Ectodermal cell (in vitro differentiated cells): ENCODE measurements around the gene RNH1.

Experiments
- H3K27ac ChIP-seq: 2 replicates; pipeline ENCODE4 v1.7.0; 2013; ENCODE audit warnings: mild to moderate bottlenecking, low read depth, low read length; ENCODE audit not compliant: insufficient read depth, poor library complexity, severe bottlenecking
- H3K27me3 ChIP-seq: 2 replicates; pipeline ENCODE4 v1.7.0; 2013; ENCODE audit warnings: mild to moderate bottlenecking, low read length; ENCODE audit not compliant: insufficient read depth, control insufficient read depth, poor library complexity, severe bottlenecking
- H3K36me3 ChIP-seq: one replicate; pipeline ENCODE4 v1.7.0; 2013; ENCODE audit warnings: low read length; ENCODE audit not compliant: control insufficient read depth, insufficient read depth
- H3K4me1 ChIP-seq: one replicate; pipeline ENCODE4 v1.7.0; 2013; ENCODE audit warnings: low read length; ENCODE audit not compliant: control insufficient read depth, insufficient read depth
- H3K4me3 ChIP-seq: 2 replicates; pipeline ENCODE4 v1.7.0; 2013; ENCODE audit warnings: low read depth, low read length, control low read depth; ENCODE audit not compliant: insufficient read depth
- H3K9me3 ChIP-seq: 2 replicates; pipeline ENCODE4 v1.7.0; 2013; ENCODE audit warnings: mild to moderate bottlenecking, low read length, moderate library complexity; ENCODE audit not compliant: control insufficient read depth
- WGBS, 2 experiments: methylation state at CpG; one replicate each; pipeline ENCODE4 v1.1.7; 2013; ENCODE audit warnings: missing lambda C conversion rate in 2 of 2; 5-methylcytosine and 5-hydroxymethylcytosine counted together

RNH1 gene

DNA sequence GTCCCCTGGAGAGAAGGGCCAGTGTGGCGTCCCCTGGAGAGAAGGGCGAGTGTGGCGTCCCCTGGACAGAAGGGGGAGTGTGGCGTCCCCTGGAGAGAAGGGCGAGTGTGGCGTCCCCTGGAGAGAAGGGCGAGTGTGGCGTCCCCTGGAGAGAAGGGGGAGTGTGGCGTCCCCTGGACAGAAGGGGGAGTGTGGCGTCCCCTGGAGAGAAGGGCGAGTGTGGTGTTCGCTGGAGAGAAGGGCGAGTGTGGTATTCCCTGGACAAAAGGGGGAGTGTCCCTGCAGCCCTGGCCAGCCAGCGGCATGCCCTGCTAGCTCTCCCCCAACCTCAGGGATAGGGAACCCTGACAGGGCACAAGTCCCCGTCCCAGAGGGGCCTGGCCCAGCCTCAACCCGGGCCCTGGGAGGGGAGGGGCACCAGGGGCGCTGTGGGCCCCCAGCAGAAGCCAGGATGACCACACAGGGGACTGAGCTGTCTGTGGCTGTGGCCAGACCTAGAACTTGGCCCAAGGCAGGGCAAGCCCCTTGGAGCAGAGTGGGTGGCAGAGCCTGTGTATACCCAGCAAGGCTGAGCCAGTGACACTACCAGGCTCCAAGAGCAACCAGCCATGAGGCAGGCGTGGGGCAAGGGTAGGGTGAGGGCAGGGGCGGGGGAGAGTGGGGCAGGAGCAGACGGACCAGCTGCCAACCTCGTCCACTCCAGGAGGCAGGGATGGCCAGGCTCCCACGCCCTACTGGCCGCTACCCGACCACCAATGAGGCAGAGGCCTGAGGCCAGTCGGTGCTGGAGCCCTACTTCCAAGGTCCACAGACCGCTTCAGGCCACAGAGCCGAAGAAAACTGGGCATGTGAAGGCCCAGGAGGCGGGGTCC, 24.2 kb upstream of the RNH1 start:
- peaks cover 6% of the 10 kb centered on the region for H3K4me1 ChIP-seq
- no peak overlapping the region for H3K4me3 ChIP-seq
- no peaks in the 10 kb centered on the region for H3K9me3 ChIP-seq
- H3K27me3 ChIP-seq = peaks cover 4% of the 10 kb centered on the region
- 93% methylated on average over 28 of the region's 28 CpGs for WGBS, 2 experiments
- H3K36me3 ChIP-seq = peaks cover 22% of the 10 kb centered on the region
- H3K27ac ChIP-seq = no peak overlapping the region

DNA sequence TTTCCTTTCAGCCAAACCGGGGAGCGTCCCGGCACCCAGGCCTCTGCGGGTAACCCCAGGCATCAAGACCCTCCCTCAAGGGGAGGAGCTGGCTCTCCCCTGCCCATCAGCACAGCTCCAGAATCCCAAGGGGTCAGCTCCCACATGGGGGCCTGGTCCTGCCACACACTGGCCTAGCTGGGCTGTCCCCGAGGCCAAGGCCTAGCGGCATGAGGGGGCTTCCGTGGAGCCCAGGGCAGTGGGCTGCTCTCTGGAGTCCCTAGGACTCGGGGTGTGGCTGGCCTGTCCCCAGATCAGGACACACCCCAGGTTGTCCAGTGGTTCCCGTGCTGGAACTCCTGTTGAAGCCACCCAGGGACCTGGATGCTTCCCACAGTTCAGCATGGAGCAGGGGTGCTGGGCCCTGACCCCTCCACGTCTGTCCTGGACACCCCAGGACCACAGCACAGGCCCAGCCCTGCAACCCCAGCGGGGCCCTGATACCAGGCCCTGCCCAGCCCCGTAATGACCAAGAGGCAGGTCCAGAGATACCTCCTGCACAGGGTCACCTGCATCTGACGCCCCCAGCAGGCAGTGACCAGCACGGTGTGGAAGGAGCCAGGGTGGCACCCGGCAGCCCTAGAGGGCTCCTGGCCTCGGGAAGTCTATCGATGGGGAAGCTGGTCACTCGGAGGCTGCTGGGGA, 22.8 kb upstream of the RNH1 start:
- H3K4me1 ChIP-seq = peaks cover 6% of the 10 kb centered on the region
- 90% methylated on average over 18 of the region's 18 CpGs for WGBS, 2 experiments
- H3K27ac ChIP-seq = no peak overlapping the region
- no peaks in the 10 kb centered on the region for H3K27me3 ChIP-seq
- H3K9me3 ChIP-seq = no peaks in the 10 kb centered on the region
- H3K4me3 ChIP-seq = no peak overlapping the region
- H3K36me3 ChIP-seq = peaks cover 22% of the 10 kb centered on the region

DNA sequence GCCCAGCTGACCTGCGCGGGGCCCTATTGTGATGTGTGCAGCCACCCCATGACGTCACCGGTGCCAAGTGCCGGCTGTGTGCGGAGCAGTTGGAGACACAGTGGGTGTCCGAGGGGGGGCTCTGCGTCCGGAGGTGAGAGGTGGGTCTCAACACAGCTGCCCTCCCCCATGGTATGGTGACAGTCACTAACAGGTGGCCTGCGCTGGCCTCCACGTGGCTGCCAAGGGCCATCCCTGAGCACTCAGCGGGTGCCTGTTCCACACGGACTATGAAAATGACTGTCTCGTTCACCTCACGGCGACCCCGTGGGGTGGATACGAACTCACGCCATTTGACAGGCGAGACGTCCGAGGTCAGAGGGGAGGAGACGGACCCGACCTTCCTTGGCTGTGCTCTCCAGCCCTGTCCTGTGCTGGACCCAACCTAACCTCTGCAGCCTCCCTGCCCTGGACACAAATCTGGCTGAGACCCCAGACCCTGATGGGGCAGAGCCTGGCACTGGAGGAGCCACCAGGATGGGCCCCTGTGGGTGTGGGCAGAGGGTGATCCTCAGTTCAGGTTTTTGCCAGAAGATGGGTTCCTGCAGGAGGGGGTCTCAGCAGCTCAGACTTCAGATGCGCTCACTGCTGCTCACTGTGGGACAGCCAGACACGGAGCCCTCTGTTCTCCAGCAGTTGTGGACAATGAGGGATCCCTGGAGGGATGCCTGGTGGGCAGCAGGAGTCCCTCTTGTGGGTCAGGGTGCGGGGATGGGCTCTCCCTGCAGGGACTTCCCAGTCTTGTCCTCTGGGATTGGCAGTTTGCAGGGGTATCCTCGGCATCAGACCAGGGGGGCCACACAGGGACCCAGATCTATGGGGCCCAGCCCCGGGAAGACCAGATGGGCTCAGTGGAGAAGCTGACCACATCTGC, 22.0 kb upstream of the RNH1 start:
- Histone ChIP-seq H3K27me3 (no peaks in the 10 kb centered on the region), H3K4me3 (no peak overlapping the region), H3K36me3 (peaks cover 22% of the 10 kb centered on the region), H3K27ac (no peak overlapping the region), H3K9me3 (no peaks in the 10 kb centered on the region), H3K4me1 (peaks cover 3% of the 10 kb centered on the region)
- 90% methylated on average over 29 of the region's 29 CpGs for WGBS, 2 experiments

DNA sequence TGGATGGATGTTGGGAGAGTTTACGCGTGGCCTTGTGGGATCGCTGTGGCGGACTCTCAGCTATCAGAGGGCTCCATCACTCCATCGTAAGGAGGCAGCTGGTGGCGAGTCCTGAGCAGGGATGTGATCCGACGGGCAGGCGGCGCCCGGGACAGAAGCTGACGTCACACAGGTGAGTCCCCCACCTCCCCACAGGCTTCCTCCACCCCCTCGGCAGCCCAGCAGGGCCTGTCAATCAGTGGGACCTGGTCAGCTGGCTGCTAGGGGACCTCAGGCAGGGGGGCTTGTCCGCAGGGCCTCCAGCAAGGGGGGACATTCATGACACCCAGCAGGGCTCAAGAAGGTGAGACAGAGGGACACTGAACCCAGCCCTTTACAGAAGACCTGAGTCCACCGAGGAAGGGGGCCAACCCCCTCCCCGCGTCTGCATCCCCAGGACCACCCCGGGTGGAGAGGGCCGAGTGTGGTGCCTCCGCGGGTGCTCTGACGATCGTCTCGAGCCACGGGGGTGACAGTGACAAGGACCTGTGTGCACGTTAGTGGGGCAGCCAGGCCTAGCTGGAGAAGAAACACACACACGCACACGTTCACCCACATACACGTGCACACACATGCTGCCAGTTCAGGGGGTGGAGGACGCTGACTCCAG, 21.2 kb upstream of the RNH1 start:
- H3K9me3 ChIP-seq = no peaks in the 10 kb centered on the region
- H3K4me1 ChIP-seq = no peaks in the 10 kb centered on the region
- H3K27me3 ChIP-seq = no peaks in the 10 kb centered on the region
- no peak overlapping the region for H3K27ac ChIP-seq
- peaks cover 16% of the 10 kb centered on the region for H3K36me3 ChIP-seq
- 88 to 91% methylated on average over 30 of the region's 30 CpGs for WGBS, 2 experiments
- no peak overlapping the region for H3K4me3 ChIP-seq

DNA sequence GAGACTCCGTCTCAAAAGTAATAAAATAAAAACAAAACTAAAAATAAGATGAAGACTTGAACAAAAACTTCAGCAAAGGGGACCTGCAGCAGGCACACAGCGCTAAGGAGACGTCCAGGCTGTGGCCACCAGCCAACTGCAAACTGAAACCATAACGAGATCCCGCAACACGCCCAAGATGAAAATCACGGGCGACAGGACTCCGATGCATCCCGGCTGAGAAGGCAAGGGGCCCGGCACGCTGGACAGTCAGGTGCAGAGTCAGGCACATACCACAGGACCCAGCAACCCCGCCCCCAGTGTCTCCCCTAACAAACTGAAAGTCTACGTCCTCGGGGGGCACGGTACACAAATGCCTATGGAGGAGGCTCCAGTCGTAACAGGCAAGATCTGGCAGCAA, 19.1 kb upstream of the RNH1 start:
- Histone ChIP-seq H3K9me3 (no peaks in the 10 kb centered on the region), H3K27me3 (no peaks in the 10 kb centered on the region), H3K36me3 (peaks cover under 1% of the 10 kb centered on the region), H3K27ac (no peak overlapping the region), H3K4me3 (no peak overlapping the region), H3K4me1 (no peaks in the 10 kb centered on the region)
- 85 to 87% methylated on average over 17 of the region's 17 CpGs for WGBS, 2 experiments

DNA sequence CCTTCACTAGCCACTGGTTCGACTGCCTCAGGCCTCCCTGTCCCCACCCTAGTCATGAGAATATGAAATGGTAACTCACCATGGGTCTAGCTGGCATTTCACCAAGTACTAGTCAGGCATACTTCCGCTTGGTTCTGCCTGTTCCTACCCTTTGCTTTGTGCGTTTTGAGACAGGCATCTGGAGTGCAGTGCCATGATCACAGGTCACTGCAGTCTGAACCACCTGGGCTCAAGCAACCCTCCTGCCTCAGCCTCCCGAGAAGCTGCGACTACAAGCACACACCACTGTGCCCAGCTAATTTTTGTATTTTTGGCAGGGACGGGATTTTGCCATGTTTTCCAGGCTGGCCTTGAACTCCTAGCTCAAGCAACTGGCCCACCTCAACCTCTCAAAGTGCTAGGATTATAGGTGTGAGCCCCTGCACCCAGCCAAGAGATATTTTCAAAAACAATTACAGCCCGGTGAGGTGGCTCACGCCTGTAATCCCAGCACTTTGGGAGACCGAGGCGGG, 14.2 kb upstream of the RNH1 start:
- H3K27me3 ChIP-seq = no peaks in the 10 kb centered on the region
- WGBS, 2 experiments = 91% methylated on average over 10 of the region's 10 CpGs
- H3K36me3 ChIP-seq = no peaks in the 10 kb centered on the region
- no peak overlapping the region for H3K4me3 ChIP-seq
- H3K27ac ChIP-seq = no peak overlapping the region
- no peaks in the 10 kb centered on the region for H3K4me1 ChIP-seq
- H3K9me3 ChIP-seq = no peaks in the 10 kb centered on the region

DNA sequence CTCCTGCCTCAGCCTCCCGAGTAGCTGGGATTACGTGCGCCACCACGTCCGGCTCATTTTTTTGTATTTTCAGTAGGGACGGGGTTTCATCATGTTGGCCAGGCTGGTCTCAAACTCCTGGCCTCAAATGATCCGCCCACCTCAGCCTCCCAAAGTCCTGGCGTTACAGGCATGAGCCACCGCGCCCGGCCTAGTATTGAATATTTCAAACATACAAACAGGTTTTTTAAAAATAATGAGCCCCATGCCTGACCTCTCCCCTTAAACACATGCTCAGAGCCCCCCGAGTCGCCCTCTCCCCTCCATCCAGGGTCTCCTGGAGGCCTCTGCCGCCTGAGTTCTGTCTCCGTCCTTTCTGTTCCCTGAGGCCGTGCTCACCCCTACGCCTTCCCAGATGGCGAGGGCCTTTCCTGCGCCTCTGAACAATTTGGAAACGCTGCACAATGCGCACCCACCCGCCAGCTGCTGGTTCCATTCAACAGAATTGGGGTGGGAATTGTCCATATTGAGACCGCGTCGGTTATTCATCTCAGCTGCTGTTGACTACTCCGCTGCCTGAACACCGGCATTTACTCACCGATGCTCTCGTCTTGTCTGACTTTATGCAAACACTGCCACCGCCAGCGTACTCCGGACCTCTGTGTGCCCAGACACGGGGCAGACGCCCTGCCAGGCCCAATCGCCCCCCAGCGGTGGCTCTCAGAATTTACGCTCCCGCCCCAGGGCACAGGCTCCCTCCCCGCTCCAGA, 13.6 kb upstream of the RNH1 start:
- Histone ChIP-seq H3K4me3 (no peak overlapping the region), H3K9me3 (no peaks in the 10 kb centered on the region), H3K27me3 (no peaks in the 10 kb centered on the region), H3K27ac (no peak overlapping the region), H3K36me3 (no peaks in the 10 kb centered on the region), H3K4me1 (no peaks in the 10 kb centered on the region)
- 93% methylated on average over 39 of the region's 39 CpGs for WGBS, 2 experiments

DNA sequence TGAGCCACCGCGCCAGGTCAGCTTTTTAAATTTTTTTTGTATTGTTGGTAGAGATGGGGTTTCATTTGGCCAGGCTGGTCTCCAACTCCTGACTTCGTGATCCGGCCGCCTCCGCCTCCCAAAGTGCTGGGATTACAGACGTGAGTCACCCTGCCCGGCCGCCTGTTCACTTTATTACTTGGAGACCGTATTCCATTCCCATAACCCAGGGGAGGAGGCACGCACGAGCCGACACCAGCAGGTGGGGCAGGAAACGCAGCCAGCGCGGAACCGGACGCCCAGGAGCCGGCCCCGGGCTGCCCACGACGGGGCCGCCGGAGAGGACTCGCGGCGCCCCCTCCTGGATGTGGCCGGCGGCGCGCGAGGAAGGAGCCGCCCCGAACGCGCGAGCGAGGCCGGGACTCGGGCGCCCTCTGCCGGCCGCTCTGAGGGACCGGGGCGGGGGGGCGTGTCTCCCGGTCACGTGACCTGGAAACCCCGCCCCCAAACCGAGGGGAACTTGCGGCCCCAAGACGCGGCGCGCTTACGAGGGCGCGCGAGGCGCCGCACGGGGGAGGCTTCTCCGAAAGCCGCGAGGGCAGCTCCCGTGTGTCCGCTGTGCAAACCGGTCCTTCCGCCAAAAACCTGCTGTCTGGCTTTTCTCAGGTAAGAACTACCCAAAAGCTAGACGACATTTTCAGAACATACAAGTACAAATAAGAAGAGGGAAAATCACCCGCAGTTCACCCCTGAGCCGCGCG, 11.6 kb upstream of the RNH1 start:
- WGBS, 2 experiments = 30 to 34% methylated on average over 74 of the region's 74 CpGs
- Histone ChIP-seq H3K4me1 (no peaks in the 10 kb centered on the region), H3K4me3 (no peak overlapping the region), H3K36me3 (no peaks in the 10 kb centered on the region), H3K9me3 (no peaks in the 10 kb centered on the region), H3K27ac (no peak overlapping the region), H3K27me3 (no peaks in the 10 kb centered on the region)
